Fibroblast of mammary gland (primary cell): ENCODE measurements around the gene STX8.
A peak's percentile ranks its signal among the peaks of the same experiment; 100 is the strongest.
"Not testable (repeated sequence)": the region's sequence is repeated elsewhere in the genome, so short reads cannot be mapped to it uniquely, and the experiment has no call there.

Experiments
- DNase-seq: peaks from one replicate; pipeline ENCODE4 v3.0.0-alpha.2; 2010; ENCODE audit warnings: low read depth
- H3K4me3 ChIP-seq: 2 replicates; pipeline ENCODE4 v1.5.1; 2011; ENCODE audit warnings: low read depth, mild to moderate bottlenecking, low read length, moderate library complexity; ENCODE audit not compliant: control insufficient read depth
- CTCF ChIP-seq: conservative IDR thresholded peaks from 2 replicates; pipeline ENCODE4 v1.5.1; 2011; ENCODE audit warnings: low read depth, low read length, inconsistent platforms; ENCODE audit not compliant: control insufficient read depth, insufficient read depth

The STX8 gene

GRCh38 chr17:9568957-9569588, 6.5 kb downstream of the STX8 start:
- no peak for TF ChIP-seq CTCF
- no peak overlapping the region for H3K4me3 ChIP-seq
- DNase-seq: no peak

- H3K4me3 ChIP-seq: no peak overlapping the region
- no peak for TF ChIP-seq CTCF
- no peak for DNase-seq
Observed at GRCh38 chr17:9568004-9568403, 7.6 kb downstream of the STX8 start.

GRCh38 chr17:9566739-9567138, 8.9 kb downstream of the STX8 start:
- not testable (repeated sequence) for H3K4me3 ChIP-seq, DNase-seq

GRCh38 chr17:9566067-9566466, 9.6 kb downstream of the STX8 start:
- no peak for DNase-seq
- H3K4me3 ChIP-seq: no peak overlapping the region
- no peak for TF ChIP-seq CTCF

GRCh38 chr17:9564104-9564503, 11.5 kb downstream of the STX8 start:
- H3K4me3 ChIP-seq: no peak overlapping the region
- no peak for DNase-seq
- no peak for TF ChIP-seq CTCF

GRCh38 chr17:9557857-9558256, 17.8 kb downstream of the STX8 start:
- no peak for TF ChIP-seq CTCF
- DNase-seq: peak; percentile 45
- no peak overlapping the region for H3K4me3 ChIP-seq

- no peak overlapping the region for H3K4me3 ChIP-seq
- TF ChIP-seq CTCF: no peak
- DNase-seq: no peak
Observed at GRCh38 chr17:9557161-9557755, 18.4 kb downstream of the STX8 start.
